ENCODE data around the gene E2F2. TPM values are rescaled to one million over a fixed set of nuclear protein-coding genes. Genes with fewer than 3 reads are reported as not detected.
"Not testable (repeated sequence)": the region's sequence is repeated elsewhere in the genome, so short reads cannot be mapped to it uniquely, and the experiment has no call there.

The E2F2 gene
- total RNA-seq, 6 experiments from 2014 or later: 0.83 to 2.1 (median 1.9) TPM

- Mint-ChIP-seq H3K4me1 (ENCODE audit: low read depth) (no peaks in the 10 kb centered on the region), H3K9me3 (no peaks in the 10 kb centered on the region), H3K4me3 (no peak overlapping the region), H3K36me3 (ENCODE audit: low read depth) (no peaks in the 10 kb centered on the region), H3K27ac (no peak overlapping the region), H3K27me3 (ENCODE audit: insufficient read depth) (peaks cover 4% of the 10 kb centered on the region; the same call in 1 of the 2 replicates)
- no peak for DNase-seq
- TF ChIP-seq CTCF (IDR thresholded peaks at IDR 0.05): no peak
Measured at GRCh38 chr1:23505851-23506250, 25.2 kb downstream of the E2F2 start.

GRCh38 chr1:23504156-23504555 lies 26.9 kb downstream of the E2F2 start:
- not testable (repeated sequence) for H3K9me3 Mint-ChIP-seq; DNase-seq; H3K4me3 Mint-ChIP-seq; H3K4me1 Mint-ChIP-seq (ENCODE audit: low read depth); H3K36me3 Mint-ChIP-seq (ENCODE audit: low read depth); H3K27ac Mint-ChIP-seq; H3K27me3 Mint-ChIP-seq (ENCODE audit: insufficient read depth)

- no peaks in the 10 kb centered on the region for H3K4me1 Mint-ChIP-seq (ENCODE audit: low read depth)
- no peak overlapping the region for H3K4me3 Mint-ChIP-seq
- no peak for DNase-seq
- TF ChIP-seq CTCF (IDR thresholded peaks at IDR 0.05): no peak
- H3K9me3 Mint-ChIP-seq: no peaks in the 10 kb centered on the region
- no peak overlapping the region for H3K27ac Mint-ChIP-seq
- peaks cover 4% of the 10 kb centered on the region for H3K27me3 Mint-ChIP-seq (ENCODE audit: insufficient read depth)
- no peaks in the 10 kb centered on the region for H3K36me3 Mint-ChIP-seq (ENCODE audit: low read depth)
Measured at GRCh38 chr1:23502951-23503350, 28.1 kb downstream of the E2F2 start.

- Mint-ChIP-seq H3K4me3 (no peak overlapping the region), H3K9me3 (no peaks in the 10 kb centered on the region), H3K27me3 (ENCODE audit: insufficient read depth) (peaks cover 4% of the 10 kb centered on the region), H3K4me1 (ENCODE audit: low read depth) (no peaks in the 10 kb centered on the region), H3K36me3 (ENCODE audit: low read depth) (no peaks in the 10 kb centered on the region), H3K27ac (no peak overlapping the region)
- no peak for DNase-seq
- TF ChIP-seq CTCF (IDR thresholded peaks at IDR 0.05): no peak
Measured at GRCh38 chr1:23500466-23500865, 30.6 kb downstream of the E2F2 start.

GRCh38 chr1:23497777-23498439 lies 33.1 kb downstream of the E2F2 start:
- no peaks in the 10 kb centered on the region for H3K9me3 Mint-ChIP-seq
- H3K27ac Mint-ChIP-seq: peak overlapping the region; percentile 62
- H3K27me3 Mint-ChIP-seq (ENCODE audit: insufficient read depth): peaks cover 11% of the 10 kb centered on the region; the same call in 1 of the 2 replicates
- H3K36me3 Mint-ChIP-seq (ENCODE audit: low read depth): no peaks in the 10 kb centered on the region
- no peaks in the 10 kb centered on the region for H3K4me1 Mint-ChIP-seq (ENCODE audit: low read depth)
- no peak overlapping the region for H3K4me3 Mint-ChIP-seq
- no peak for TF ChIP-seq CTCF (IDR thresholded peaks at IDR 0.05)
- no peak for DNase-seq

GRCh38 chr1:23496490-23497181 lies 34.4 kb downstream of the E2F2 start:
- no peaks in the 10 kb centered on the region for H3K36me3 Mint-ChIP-seq (ENCODE audit: low read depth)
- no peak overlapping the region for H3K27ac Mint-ChIP-seq
- H3K4me3 Mint-ChIP-seq: no peak overlapping the region
- no peak for DNase-seq
- H3K27me3 Mint-ChIP-seq (ENCODE audit: insufficient read depth): peaks cover 11% of the 10 kb centered on the region; the same call in 1 of the 2 replicates
- TF ChIP-seq CTCF (IDR thresholded peaks at IDR 0.05): no peak
- H3K9me3 Mint-ChIP-seq: no peaks in the 10 kb centered on the region
- H3K4me1 Mint-ChIP-seq (ENCODE audit: low read depth): no peaks in the 10 kb centered on the region

- not testable (repeated sequence) for H3K4me3 Mint-ChIP-seq; H3K4me1 Mint-ChIP-seq (ENCODE audit: low read depth); H3K36me3 Mint-ChIP-seq (ENCODE audit: low read depth); H3K27ac Mint-ChIP-seq; DNase-seq; H3K9me3 Mint-ChIP-seq
- peaks cover 17% of the 10 kb centered on the region for H3K27me3 Mint-ChIP-seq (ENCODE audit: insufficient read depth)
Measured at GRCh38 chr1:23494836-23495235, 36.2 kb downstream of the E2F2 start.

- not testable (repeated sequence) for H3K27ac Mint-ChIP-seq, H3K4me3 Mint-ChIP-seq
- peaks cover 23% of the 10 kb centered on the region for H3K27me3 Mint-ChIP-seq (ENCODE audit: insufficient read depth)
Measured at GRCh38 chr1:23492776-23493175, 38.3 kb downstream of the E2F2 start.

More at GRCh38 chr1:23492776-23493175, 38.3 kb downstream of the E2F2 start:
- DNase-seq; H3K4me1 Mint-ChIP-seq (ENCODE audit: low read depth); H3K9me3 Mint-ChIP-seq; H3K36me3 Mint-ChIP-seq (ENCODE audit: low read depth): not testable (repeated sequence)

All from HFFc6 (cell line).